ENCODE data around the gene UBE3D.

GRCh38 chr6:83068616-83069015, 3.0 kb upstream of the UBE3D start:
- no peak for TF ChIP-seq BCL3 (IDR thresholded peaks at IDR 0.05)
- no peak for TF ChIP-seq CTCF (IDR thresholded peaks at IDR 0.05)
- TF ChIP-seq EP300 (IDR thresholded peaks at IDR 0.05): no peak
- TF ChIP-seq ZFP36 (IDR thresholded peaks at IDR 0.05; ENCODE audit: borderline replicate concordance, partially characterized antibody): no peak

Measured in A549 (cell line).